ENCODE data around the gene DIMT1.

GRCh38 chr5:62431735-62432620 is 28.3 kb upstream of the DIMT1 start:
- no peak for TF ChIP-seq RAD21 (IDR thresholded peaks at IDR 0.05; ENCODE audit: low read depth)
- no peak for TF ChIP-seq MAX (IDR thresholded peaks at IDR 0.05)

Measured in Ishikawa (cell line).